Measurements from ENCODE around the gene C4orf50. TPM values are rescaled to one million over a fixed set of nuclear protein-coding genes. Genes with fewer than 3 reads are reported as not detected.

The C4orf50 gene
- total RNA-seq, 1 donor = not detected

DNA sequence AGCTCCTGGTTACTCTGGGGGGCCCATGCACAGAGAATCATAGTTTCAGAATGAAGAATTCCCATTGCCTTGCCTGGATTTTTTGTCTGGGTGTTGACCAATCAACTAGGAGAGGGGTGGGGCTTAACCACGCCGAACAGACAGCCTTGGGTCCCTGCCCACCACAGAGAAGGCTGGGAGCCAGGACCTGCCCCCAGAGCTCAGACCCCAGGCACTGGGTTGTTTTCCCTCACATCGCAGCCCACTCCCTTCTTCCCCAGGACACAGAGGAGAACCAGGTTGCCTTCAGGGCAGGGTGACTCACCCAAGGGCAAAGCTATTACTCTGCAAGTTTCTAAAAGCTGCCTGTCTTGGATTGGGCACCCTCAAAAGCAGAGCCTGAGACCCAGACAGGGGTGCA, 102.0 kb downstream of the C4orf50 start:
- TF ChIP-seq, protein P1, sequence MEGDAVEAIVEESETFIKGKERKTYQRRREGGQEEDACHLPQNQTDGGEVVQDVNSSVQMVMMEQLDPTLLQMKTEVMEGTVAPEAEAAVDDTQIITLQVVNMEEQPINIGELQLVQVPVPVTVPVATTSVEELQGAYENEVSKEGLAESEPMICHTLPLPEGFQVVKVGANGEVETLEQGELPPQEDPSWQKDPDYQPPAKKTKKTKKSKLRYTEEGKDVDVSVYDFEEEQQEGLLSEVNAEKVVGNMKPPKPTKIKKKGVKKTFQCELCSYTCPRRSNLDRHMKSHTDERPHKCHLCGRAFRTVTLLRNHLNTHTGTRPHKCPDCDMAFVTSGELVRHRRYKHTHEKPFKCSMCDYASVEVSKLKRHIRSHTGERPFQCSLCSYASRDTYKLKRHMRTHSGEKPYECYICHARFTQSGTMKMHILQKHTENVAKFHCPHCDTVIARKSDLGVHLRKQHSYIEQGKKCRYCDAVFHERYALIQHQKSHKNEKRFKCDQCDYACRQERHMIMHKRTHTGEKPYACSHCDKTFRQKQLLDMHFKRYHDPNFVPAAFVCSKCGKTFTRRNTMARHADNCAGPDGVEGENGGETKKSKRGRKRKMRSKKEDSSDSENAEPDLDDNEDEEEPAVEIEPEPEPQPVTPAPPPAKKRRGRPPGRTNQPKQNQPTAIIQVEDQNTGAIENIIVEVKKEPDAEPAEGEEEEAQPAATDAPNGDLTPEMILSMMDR (IDR thresholded peaks at IDR 0.05; ENCODE audit: insufficient read depth, low read length) = no peak
- DNase-seq (ENCODE audit: low read depth) = no peak
- H3K4me3 ChIP-seq (ENCODE audit: low read depth, low read length) = no peak overlapping the region

DNA sequence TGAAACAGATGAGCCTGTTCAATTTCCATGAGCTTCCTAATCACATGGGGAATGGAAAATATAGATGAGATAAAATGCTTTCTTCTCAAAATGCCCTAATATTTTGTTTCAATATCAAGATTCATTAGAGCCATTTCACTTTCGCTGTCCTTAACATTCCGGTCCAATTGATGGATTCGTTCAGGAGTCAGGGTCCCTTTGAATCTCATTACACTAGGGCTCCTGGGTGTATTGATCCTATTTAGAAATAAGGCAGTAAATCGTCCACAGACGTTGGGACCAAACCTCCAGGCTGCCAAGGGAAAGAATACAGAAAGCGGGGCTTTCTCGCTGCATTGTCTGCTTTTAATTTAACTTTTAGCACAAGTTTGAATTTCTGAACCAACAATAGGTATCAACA, 104.8 kb downstream of the C4orf50 start:
- no peak for DNase-seq (ENCODE audit: low read depth)
- no peak overlapping the region for H3K4me3 ChIP-seq (ENCODE audit: low read depth, low read length)
- TF ChIP-seq, protein P1 (IDR thresholded peaks at IDR 0.05; ENCODE audit: insufficient read depth, low read length) = no peak

DNA sequence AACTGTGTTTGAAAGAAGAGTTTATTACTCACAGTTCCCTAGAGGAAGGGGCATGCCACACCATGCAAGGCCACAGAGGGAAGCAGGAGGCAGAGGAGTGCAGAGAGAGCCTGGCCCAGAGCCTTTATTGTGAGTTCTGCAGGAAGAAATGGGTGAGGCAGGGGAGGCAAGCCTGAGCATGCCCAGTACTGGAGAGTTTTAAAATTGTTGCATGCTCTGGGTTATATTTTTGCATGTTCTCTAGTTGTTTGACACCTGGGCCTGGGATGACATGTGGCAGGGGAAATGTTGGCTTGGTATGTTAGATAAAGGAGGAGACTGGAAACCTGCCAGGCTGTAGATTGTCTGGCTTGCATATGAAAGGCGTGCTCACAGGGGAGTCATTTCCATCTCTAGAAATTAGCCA, 105.6 kb downstream of the C4orf50 start:
- no peak overlapping the region for H3K4me3 ChIP-seq (ENCODE audit: low read depth, low read length)
- TF ChIP-seq, protein P1 (IDR thresholded peaks at IDR 0.05; ENCODE audit: insufficient read depth, low read length) = no peak
- peak; percentile 4 for DNase-seq (ENCODE audit: low read depth)

DNA sequence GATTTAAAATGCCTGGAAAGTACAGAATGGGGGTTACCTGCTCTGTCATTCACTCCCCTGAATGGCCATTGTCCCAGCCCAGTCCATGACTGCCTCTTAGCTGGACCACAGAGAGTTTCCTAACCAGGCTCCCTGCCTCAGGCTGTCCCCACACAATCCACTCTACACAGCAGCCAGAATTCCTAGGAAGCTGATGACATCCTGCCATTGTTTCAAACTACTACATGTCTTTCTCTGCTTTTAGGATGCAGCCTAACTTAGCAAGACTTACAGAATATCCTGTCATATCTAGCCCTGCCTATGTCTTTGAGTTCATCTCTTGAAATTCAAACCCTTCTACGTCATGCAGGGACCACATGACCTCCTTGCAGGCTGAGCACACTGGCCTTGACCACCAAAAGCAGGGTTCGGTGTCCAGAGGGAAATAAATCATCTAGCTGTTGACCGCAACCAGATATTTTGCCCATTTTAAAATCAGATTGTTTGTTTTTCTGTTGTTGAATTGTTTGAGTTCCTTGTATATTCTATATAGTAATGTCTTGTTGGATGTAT, 109.3 kb downstream of the C4orf50 start:
- no peak for DNase-seq (ENCODE audit: low read depth)
- H3K4me3 ChIP-seq (ENCODE audit: low read depth, low read length) = no peak overlapping the region
- TF ChIP-seq, protein P1 (IDR thresholded peaks at IDR 0.05; ENCODE audit: insufficient read depth, low read length) = no peak

DNA sequence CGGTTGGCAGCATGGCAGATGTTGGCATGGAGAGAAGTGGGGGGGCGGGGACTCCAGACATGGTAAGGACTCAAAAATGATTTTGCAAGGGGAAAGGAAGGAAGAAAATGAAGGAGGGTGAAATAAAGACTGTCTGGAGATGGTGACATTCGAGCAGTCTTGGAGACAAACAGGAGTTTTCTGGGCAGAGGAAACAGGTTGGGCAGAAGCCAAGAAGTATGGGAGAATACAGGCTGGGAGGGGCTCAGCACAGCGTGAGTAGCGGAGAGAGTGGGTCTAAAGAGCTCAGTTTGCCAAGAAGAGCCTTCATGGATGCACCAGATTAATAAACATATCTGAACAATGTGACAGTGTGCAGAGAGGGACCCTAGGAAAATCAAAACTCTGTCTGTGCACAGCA, 112.0 kb downstream of the C4orf50 start:
- no peak overlapping the region for H3K4me3 ChIP-seq (ENCODE audit: low read depth, low read length)
- no peak for DNase-seq (ENCODE audit: low read depth)
- TF ChIP-seq, protein P1 (IDR thresholded peaks at IDR 0.05; ENCODE audit: insufficient read depth, low read length) = no peak

DNA sequence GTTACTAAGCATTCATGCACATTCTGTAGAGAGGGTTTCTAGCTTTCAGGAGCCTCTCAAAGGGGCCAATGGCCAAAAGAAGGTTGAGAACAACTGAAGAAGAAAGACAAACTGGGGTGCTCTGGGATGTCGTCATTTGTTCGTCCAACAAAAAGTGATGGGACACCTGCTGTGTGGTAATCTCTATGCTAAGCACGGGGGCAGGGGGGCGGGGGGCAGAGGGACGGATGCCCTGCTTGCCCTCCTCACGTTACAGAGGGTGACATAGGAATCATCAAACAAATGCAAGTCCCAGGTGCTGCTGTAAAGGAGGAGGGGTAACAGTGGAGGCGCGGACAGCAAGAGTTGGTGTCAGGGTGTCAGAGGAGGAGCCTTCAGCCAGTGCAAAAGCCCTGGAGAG, 112.5 kb downstream of the C4orf50 start:
- H3K4me3 ChIP-seq (ENCODE audit: low read depth, low read length) = no peak overlapping the region
- DNase-seq (ENCODE audit: low read depth) = no peak
- TF ChIP-seq, protein P1 (IDR thresholded peaks at IDR 0.05; ENCODE audit: insufficient read depth, low read length) = no peak

DNA sequence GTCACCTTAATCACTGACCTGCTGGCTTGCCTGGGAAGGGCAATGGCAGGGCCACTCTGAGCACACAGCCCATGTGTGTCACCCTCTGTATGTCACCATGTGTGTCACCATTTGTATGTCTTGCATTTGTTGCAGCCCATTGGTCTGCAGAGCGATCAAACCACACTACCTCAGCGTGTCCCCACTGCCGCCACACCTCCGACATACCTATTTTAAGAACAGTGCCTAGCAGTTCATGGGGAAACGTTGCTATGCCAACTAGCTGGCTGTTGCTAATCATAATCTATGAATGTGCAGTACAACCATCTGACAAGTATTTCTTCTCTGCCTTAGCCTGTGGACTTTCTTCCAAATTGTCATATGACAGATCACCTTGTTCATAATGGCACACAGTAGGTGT, 117.4 kb downstream of the C4orf50 start:
- TF ChIP-seq, protein P1 (IDR thresholded peaks at IDR 0.05; ENCODE audit: insufficient read depth, low read length) = no peak
- DNase-seq (ENCODE audit: low read depth) = no peak

More for the DNA sequence above, 117.4 kb downstream of the C4orf50 start:
- no peak overlapping the region for H3K4me3 ChIP-seq (ENCODE audit: low read depth, low read length)
